ENCODE measurements around the gene ALDH1L1.

ALDH1L1 gene

DNA sequence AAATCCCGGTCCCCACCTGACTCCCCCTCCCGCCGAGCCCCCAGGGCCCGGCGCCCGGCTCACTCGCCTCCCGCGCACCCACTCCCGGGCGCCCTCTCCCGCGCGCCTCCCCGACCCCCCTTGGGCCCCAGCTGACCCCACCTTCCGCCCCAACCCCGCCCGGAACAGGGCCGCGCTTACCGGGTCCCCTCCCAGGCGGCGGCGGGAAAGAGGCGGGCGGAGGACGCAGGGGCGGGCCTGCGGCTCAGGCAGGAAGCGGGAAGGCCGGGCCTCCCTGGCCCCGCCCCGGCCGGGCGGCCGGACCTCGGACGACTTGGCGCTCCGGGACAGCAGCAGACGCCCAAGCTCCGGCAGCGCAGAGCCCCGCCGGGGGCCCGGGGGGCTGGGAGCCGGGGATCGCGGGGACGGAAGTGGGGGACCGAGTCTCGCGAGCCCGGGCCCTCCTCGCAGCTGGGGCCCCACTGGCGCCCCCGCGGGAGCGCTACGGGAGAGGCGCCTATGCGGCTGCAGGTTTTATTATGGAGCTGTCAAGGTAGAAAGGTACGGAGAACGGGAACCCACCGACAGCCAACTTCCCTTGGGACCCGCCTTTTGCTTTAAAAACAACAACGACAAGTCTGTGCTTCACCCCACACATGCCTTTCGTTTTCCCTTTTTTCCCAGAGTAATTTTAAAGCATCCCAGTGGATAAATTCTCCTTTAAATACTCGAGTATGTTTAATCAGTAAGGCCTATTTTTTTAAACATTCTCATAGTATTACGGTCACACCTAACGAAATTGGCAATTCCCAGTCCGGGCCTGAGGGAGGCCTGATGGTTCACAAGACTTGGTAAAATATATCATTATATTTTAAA, 96.2 kb downstream of the ALDH1L1 start, which contains the start of gene SLC41A3:
Gene SLC41A3, minus strand, starts transcription at position 212 of the 855 bp plus-strand sequence. CDS start 15,905 bp downstream, outside the sequence.
- Histone ChIP-seq H3K27me3 (ENCODE audit: insufficient read depth, low read length) (no peaks in the 10 kb centered on the region), H3K9ac (ENCODE audit: low read depth, low read length) (peak within 1 kb of the TSS; percentile 65), H3K4me1 (ENCODE audit: insufficient read depth, low read length) (peaks cover 4% of the 10 kb centered on the region), H3K36me3 (ENCODE audit: insufficient read depth, low read length) (no peaks in the 10 kb centered on the region; the same call in 1 of the 2 replicates), H3K9me3 (ENCODE audit: insufficient read depth, low read depth, low read length) (peaks cover 32% of the 10 kb centered on the region), H3K27ac (ENCODE audit: low read depth, low read length) (peak within 1 kb of the TSS; percentile 33; the same call in 1 of the 2 replicates), H3K4me3 (ENCODE audit: low read length) (peak within 1 kb of the TSS; percentile 83)
- WGBS: 4% methylated on average over 71 of the region's 72 CpGs

- peak overlapping the region; percentile 33; the same call in 1 of the 2 replicates for H3K27ac ChIP-seq (ENCODE audit: low read depth, low read length)
- H3K36me3 ChIP-seq (ENCODE audit: insufficient read depth, low read length): no peaks in the 10 kb centered on the region; the same call in 1 of the 2 replicates
- WGBS: 1% methylated on average over 30 of the region's 30 CpGs
- peak overlapping the region; percentile 65 for H3K9ac ChIP-seq (ENCODE audit: low read depth, low read length)
- no peaks in the 10 kb centered on the region for H3K27me3 ChIP-seq (ENCODE audit: insufficient read depth, low read length)
- peak overlapping the region; percentile 83 for H3K4me3 ChIP-seq (ENCODE audit: low read length)
- H3K4me1 ChIP-seq (ENCODE audit: insufficient read depth, low read length): peaks cover 4% of the 10 kb centered on the region
- peaks cover 26% of the 10 kb centered on the region for H3K9me3 ChIP-seq (ENCODE audit: insufficient read depth, low read depth, low read length)
Measured at GRCh38 chr3:126083511-126083912, 96.9 kb downstream of the ALDH1L1 start.

DNA sequence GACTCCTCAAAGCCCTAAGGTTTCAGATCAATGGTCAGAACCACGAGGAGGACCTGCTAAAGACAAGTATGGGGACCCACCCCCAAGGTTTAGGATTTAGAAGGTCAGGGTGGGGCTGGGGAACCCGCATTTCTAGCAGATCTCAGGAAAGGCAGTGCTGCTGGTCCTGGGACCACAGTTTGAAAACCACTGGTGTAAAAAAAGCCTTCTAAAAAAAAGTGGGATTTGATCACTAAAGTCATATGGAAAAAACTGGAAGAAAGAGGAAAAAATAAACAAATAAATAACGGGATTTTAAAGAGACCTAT, 97.3 kb downstream of the ALDH1L1 start:
- no peak overlapping the region for H3K27ac ChIP-seq (ENCODE audit: low read depth, low read length)
- H3K9me3 ChIP-seq (ENCODE audit: insufficient read depth, low read depth, low read length): peaks cover 22% of the 10 kb centered on the region
- H3K9ac ChIP-seq (ENCODE audit: low read depth, low read length): peak overlapping the region; percentile 65
- H3K27me3 ChIP-seq (ENCODE audit: insufficient read depth, low read length): no peaks in the 10 kb centered on the region
- WGBS: 67% methylated on average over 2 of the region's 3 CpGs
- H3K4me3 ChIP-seq (ENCODE audit: low read length): peak overlapping the region; percentile 83
- peaks cover 4% of the 10 kb centered on the region for H3K4me1 ChIP-seq (ENCODE audit: insufficient read depth, low read length)
- H3K36me3 ChIP-seq (ENCODE audit: insufficient read depth, low read length): no peaks in the 10 kb centered on the region; the same call in 1 of the 2 replicates

- WGBS: 92% methylated on average over 15 of the region's 15 CpGs
- no peaks in the 10 kb centered on the region; the same call in 1 of the 2 replicates for H3K36me3 ChIP-seq (ENCODE audit: insufficient read depth, low read length)
- H3K27ac ChIP-seq (ENCODE audit: low read depth, low read length): no peak overlapping the region
- no peak overlapping the region; the same call in 1 of the 2 replicates for H3K9ac ChIP-seq (ENCODE audit: low read depth, low read length)
- peaks cover 4% of the 10 kb centered on the region for H3K4me1 ChIP-seq (ENCODE audit: insufficient read depth, low read length)
- peak overlapping the region; percentile 83 for H3K4me3 ChIP-seq (ENCODE audit: low read length)
- no peaks in the 10 kb centered on the region for H3K27me3 ChIP-seq (ENCODE audit: insufficient read depth, low read length)
- H3K9me3 ChIP-seq (ENCODE audit: insufficient read depth, low read depth, low read length): peaks cover 17% of the 10 kb centered on the region
Measured at GRCh38 chr3:126082362-126083137, 97.8 kb downstream of the ALDH1L1 start.

DNA sequence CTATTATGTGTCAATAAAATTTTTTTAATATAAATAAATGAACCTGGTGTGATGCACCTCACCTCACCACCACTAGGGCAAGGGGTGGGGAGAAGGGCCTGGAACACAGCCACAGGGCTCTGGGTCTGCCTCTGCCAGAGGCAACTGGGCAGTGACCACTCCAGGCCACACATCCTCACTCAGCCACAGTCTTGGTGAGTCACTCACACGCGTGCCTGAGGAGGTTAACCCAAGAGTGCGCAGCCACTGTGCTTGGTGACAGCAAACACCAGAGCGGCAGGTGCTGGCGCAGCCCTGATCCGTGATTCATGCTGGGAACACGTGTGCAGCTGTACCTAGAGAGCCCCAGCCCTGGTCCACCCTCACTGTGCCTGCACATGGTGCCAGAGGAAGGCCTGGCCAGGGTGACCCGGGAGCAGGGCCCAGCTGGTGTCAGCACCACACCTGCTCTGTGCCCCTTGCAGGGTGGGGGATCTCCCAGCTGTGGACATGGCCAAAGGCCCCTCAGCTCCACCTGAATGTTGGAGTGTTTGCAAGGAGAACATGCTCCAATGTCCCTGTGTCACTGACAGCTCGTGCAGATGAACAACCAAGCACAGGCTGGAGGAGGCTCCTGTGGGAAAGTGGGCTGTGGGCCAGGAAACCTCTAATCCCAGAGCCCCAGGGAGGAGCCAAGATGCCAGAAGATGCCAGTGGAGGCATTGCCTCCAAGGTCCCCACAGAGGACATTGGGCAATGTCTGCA, 98.6 kb downstream of the ALDH1L1 start:
- Histone ChIP-seq H3K9ac (ENCODE audit: low read depth, low read length) (no peak overlapping the region), H3K4me3 (ENCODE audit: low read length) (no peak overlapping the region), H3K36me3 (ENCODE audit: insufficient read depth, low read length) (no peaks in the 10 kb centered on the region), H3K4me1 (ENCODE audit: insufficient read depth, low read length) (peaks cover 4% of the 10 kb centered on the region), H3K27me3 (ENCODE audit: insufficient read depth, low read length) (no peaks in the 10 kb centered on the region), H3K27ac (ENCODE audit: low read depth, low read length) (no peak overlapping the region), H3K9me3 (ENCODE audit: insufficient read depth, low read depth, low read length) (peaks cover 9% of the 10 kb centered on the region)
- 89% methylated on average over 9 of the region's 9 CpGs for WGBS

DNA sequence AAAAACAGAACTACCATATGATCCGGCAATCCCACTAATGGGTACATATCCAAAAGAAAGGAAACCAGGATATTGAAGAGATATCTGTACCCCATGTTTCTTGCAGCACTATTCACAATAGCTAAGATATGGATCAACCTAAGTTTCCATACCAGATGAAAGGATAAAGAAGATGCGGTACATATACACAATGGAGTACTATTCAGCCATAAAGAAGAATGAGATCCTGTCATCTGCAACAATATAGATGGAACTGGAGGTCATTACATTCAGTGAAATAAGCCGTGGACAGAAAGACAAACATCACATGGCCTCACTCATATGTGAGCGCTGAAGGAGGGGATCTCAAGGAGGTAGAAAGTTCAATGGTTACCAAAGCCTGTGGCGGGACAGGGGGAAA, 99.4 kb downstream of the ALDH1L1 start:
- H3K36me3 ChIP-seq (ENCODE audit: insufficient read depth, low read length): no peaks in the 10 kb centered on the region
- no peak overlapping the region for H3K4me3 ChIP-seq (ENCODE audit: low read length)
- no peak overlapping the region for H3K9ac ChIP-seq (ENCODE audit: low read depth, low read length)
- peaks cover 4% of the 10 kb centered on the region for H3K4me1 ChIP-seq (ENCODE audit: insufficient read depth, low read length)
- H3K27me3 ChIP-seq (ENCODE audit: insufficient read depth, low read length): no peaks in the 10 kb centered on the region
- H3K9me3 ChIP-seq (ENCODE audit: insufficient read depth, low read depth, low read length): 0 out of 2 replicates have a peak, but pooled peaks cover 2% of the 10 kb centered on the region
- 91% methylated on average over 2 of the region's 5 CpGs for WGBS
- H3K27ac ChIP-seq (ENCODE audit: low read depth, low read length): no peak overlapping the region

- H3K9ac ChIP-seq (ENCODE audit: low read depth, low read length): no peak overlapping the region
- peaks cover 4% of the 10 kb centered on the region for H3K4me1 ChIP-seq (ENCODE audit: insufficient read depth, low read length)
- H3K9me3 ChIP-seq (ENCODE audit: insufficient read depth, low read depth, low read length): no peaks in the 10 kb centered on the region
- no peaks in the 10 kb centered on the region for H3K27me3 ChIP-seq (ENCODE audit: insufficient read depth, low read length)
- 90% methylated on average over 3 of the region's 4 CpGs for WGBS
- H3K27ac ChIP-seq (ENCODE audit: low read depth, low read length): no peak overlapping the region
- H3K36me3 ChIP-seq (ENCODE audit: insufficient read depth, low read length): no peaks in the 10 kb centered on the region
- no peak overlapping the region for H3K4me3 ChIP-seq (ENCODE audit: low read length)
Measured at GRCh38 chr3:126078866-126079265, 101.5 kb downstream of the ALDH1L1 start.

DNA sequence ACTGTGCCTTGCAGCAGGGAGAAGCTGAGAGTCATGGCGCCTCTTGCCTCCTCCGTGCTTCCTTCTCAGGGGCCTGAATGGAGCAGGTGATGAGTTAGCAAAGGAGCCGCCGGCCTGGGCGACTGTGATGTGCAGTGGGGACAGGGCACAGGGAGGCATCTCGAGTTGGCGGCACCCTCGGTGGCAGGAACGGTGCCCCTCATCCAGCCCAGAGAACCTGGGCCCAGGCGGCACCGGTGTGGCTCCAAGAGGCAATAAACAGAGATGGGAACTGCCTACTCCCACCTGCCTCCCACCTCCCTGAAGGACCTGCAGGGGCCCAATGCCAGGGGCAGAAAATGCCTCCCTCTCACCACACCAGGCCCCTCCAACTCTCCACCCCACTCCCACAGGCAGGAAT, 102.6 kb downstream of the ALDH1L1 start:
- H3K4me3 ChIP-seq (ENCODE audit: low read length): no peak overlapping the region
- no peaks in the 10 kb centered on the region for H3K4me1 ChIP-seq (ENCODE audit: insufficient read depth, low read length)
- H3K27ac ChIP-seq (ENCODE audit: low read depth, low read length): no peak overlapping the region
- no peaks in the 10 kb centered on the region for H3K9me3 ChIP-seq (ENCODE audit: insufficient read depth, low read depth, low read length)
- H3K9ac ChIP-seq (ENCODE audit: low read depth, low read length): no peak overlapping the region
- WGBS: 97% methylated on average over 11 of the region's 11 CpGs
- H3K36me3 ChIP-seq (ENCODE audit: insufficient read depth, low read length): no peaks in the 10 kb centered on the region
- no peaks in the 10 kb centered on the region for H3K27me3 ChIP-seq (ENCODE audit: insufficient read depth, low read length)

DNA sequence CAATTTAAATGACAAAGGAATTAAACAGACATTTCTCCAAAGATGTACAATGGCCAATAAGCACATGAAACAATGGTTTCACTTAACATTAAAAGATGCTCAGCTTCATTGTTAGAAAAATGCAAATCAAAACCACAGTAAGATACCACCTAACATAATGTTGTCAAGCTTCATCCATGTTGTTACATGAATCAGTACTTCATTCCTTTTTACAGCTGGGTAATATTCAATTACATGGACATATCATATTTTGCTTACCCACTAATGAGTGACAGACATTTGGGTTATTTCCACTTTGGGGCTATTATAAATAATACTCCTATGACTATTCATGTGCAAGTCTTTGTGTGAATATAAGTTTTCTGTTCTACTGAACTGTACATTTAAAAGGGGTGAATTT, 104.2 kb downstream of the ALDH1L1 start:
- H3K36me3 ChIP-seq (ENCODE audit: insufficient read depth, low read length): no peaks in the 10 kb centered on the region
- no peaks in the 10 kb centered on the region for H3K27me3 ChIP-seq (ENCODE audit: insufficient read depth, low read length)
- no peaks in the 10 kb centered on the region for H3K4me1 ChIP-seq (ENCODE audit: insufficient read depth, low read length)
- no peak overlapping the region for H3K9ac ChIP-seq (ENCODE audit: low read depth, low read length)
- H3K4me3 ChIP-seq (ENCODE audit: low read length): no peak overlapping the region
- no peak overlapping the region for H3K27ac ChIP-seq (ENCODE audit: low read depth, low read length)
- no peaks in the 10 kb centered on the region for H3K9me3 ChIP-seq (ENCODE audit: insufficient read depth, low read depth, low read length)

DNA sequence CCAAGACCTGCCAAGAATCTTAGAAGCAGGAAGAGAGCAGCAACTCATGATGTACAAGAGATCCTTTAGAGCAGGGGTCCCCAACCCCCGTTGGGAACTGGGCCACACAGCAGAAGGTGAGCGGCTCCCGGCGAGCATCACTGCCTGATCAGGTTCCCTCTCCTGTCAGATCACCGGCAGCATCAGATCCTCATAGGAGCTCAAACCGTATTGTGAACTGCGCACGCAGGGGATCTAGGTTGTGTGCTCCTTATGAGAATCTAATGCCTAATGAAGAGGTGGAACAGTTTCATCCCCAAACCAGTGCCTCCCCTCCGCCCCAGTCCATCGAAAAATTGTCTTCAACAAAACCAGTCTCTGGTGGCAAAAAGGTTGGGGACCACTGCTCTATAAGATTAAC, 110.2 kb downstream of the ALDH1L1 start:
- no peak overlapping the region for H3K27ac ChIP-seq (ENCODE audit: low read depth, low read length)
- no peaks in the 10 kb centered on the region for H3K9me3 ChIP-seq (ENCODE audit: insufficient read depth, low read depth, low read length)
- 87% methylated on average over 10 of the region's 10 CpGs for WGBS
- H3K36me3 ChIP-seq (ENCODE audit: insufficient read depth, low read length): no peaks in the 10 kb centered on the region
- 0 out of 2 replicates have a peak, but pooled peaks cover 2% of the 10 kb centered on the region for H3K4me1 ChIP-seq (ENCODE audit: insufficient read depth, low read length)
- no peak overlapping the region for H3K4me3 ChIP-seq (ENCODE audit: low read length)
- H3K9ac ChIP-seq (ENCODE audit: low read depth, low read length): no peak overlapping the region
- H3K27me3 ChIP-seq (ENCODE audit: insufficient read depth, low read length): no peaks in the 10 kb centered on the region

Measured in HUES64 (cell line).